ENCODE data around the gene PLLP.

Gene PLLP

GRCh38 chr16:57284209-57284951 lies at the start of gene PLLP:
PLLP (minus strand) TSS chr16:57284672; CDS start chr16:57284540, 132 bp downstream.
- Histone ChIP-seq H3K36me3 (ENCODE audit: control insufficient read depth, insufficient read depth, low read length) (no peaks in the 10 kb centered on the region), H3K4me1 (ENCODE audit: control insufficient read depth, insufficient read depth, low read length) (no peaks in the 10 kb centered on the region), H3K9ac (ENCODE audit: low read length) (no peak within 1 kb of the TSS), H3K27me3 (ENCODE audit: control insufficient read depth, insufficient read depth, low read length) (peaks cover 9% of the 10 kb centered on the region), H3K4me3 (ENCODE audit: low read length) (peak within 1 kb of the TSS; percentile 49), H3K27ac (ENCODE audit: low read depth, low read length) (no peak within 1 kb of the TSS)

- Histone ChIP-seq H3K4me1 (ENCODE audit: control insufficient read depth, insufficient read depth, low read length) (no peaks in the 10 kb centered on the region), H3K4me3 (ENCODE audit: low read length) (no peak overlapping the region), H3K27me3 (ENCODE audit: control insufficient read depth, insufficient read depth, low read length) (no peaks in the 10 kb centered on the region), H3K27ac (ENCODE audit: low read depth, low read length) (no peak overlapping the region), H3K36me3 (ENCODE audit: control insufficient read depth, insufficient read depth, low read length) (no peaks in the 10 kb centered on the region), H3K9ac (ENCODE audit: low read length) (no peak overlapping the region)
Observed at GRCh38 chr16:57333402-57333801, 48.9 kb upstream of the PLLP start.

GRCh38 chr16:57331355-57331754 lies 46.9 kb upstream of the PLLP start:
- Histone ChIP-seq H3K4me1 (ENCODE audit: control insufficient read depth, insufficient read depth, low read length) (no peaks in the 10 kb centered on the region), H3K36me3 (ENCODE audit: control insufficient read depth, insufficient read depth, low read length) (no peaks in the 10 kb centered on the region), H3K27me3 (ENCODE audit: control insufficient read depth, insufficient read depth, low read length) (no peaks in the 10 kb centered on the region), H3K9ac (ENCODE audit: low read length) (no peak overlapping the region), H3K4me3 (ENCODE audit: low read length) (no peak overlapping the region), H3K27ac (ENCODE audit: low read depth, low read length) (no peak overlapping the region)

- no peak overlapping the region for H3K27ac ChIP-seq (ENCODE audit: low read depth, low read length)
- H3K9ac ChIP-seq (ENCODE audit: low read length), result no peak overlapping the region
- no peak overlapping the region for H3K4me3 ChIP-seq (ENCODE audit: low read length)
- H3K36me3 ChIP-seq (ENCODE audit: control insufficient read depth, insufficient read depth, low read length), result no peaks in the 10 kb centered on the region
- H3K27me3 ChIP-seq (ENCODE audit: control insufficient read depth, insufficient read depth, low read length), result no peaks in the 10 kb centered on the region
- H3K4me1 ChIP-seq (ENCODE audit: control insufficient read depth, insufficient read depth, low read length), result no peaks in the 10 kb centered on the region
Observed at GRCh38 chr16:57329718-57330327, 45.4 kb upstream of the PLLP start.

GRCh38 chr16:57325458-57325857 lies 41.0 kb upstream of the PLLP start:
- H3K36me3 ChIP-seq (ENCODE audit: control insufficient read depth, insufficient read depth, low read length), result no peaks in the 10 kb centered on the region
- no peak overlapping the region for H3K4me3 ChIP-seq (ENCODE audit: low read length)
- H3K9ac ChIP-seq (ENCODE audit: low read length), result no peak overlapping the region
- H3K4me1 ChIP-seq (ENCODE audit: control insufficient read depth, insufficient read depth, low read length), result no peaks in the 10 kb centered on the region
- H3K27me3 ChIP-seq (ENCODE audit: control insufficient read depth, insufficient read depth, low read length), result no peaks in the 10 kb centered on the region
- no peak overlapping the region for H3K27ac ChIP-seq (ENCODE audit: low read depth, low read length)

- Histone ChIP-seq H3K4me1 (ENCODE audit: control insufficient read depth, insufficient read depth, low read length) (no peaks in the 10 kb centered on the region), H3K4me3 (ENCODE audit: low read length) (no peak overlapping the region), H3K27ac (ENCODE audit: low read depth, low read length) (no peak overlapping the region), H3K36me3 (ENCODE audit: control insufficient read depth, insufficient read depth, low read length) (no peaks in the 10 kb centered on the region), H3K9ac (ENCODE audit: low read length) (no peak overlapping the region), H3K27me3 (ENCODE audit: control insufficient read depth, insufficient read depth, low read length) (no peaks in the 10 kb centered on the region)
Observed at GRCh38 chr16:57324749-57325148, 40.3 kb upstream of the PLLP start.

- Histone ChIP-seq H3K27me3 (ENCODE audit: control insufficient read depth, insufficient read depth, low read length) (no peaks in the 10 kb centered on the region), H3K36me3 (ENCODE audit: control insufficient read depth, insufficient read depth, low read length) (no peaks in the 10 kb centered on the region), H3K9ac (ENCODE audit: low read length) (no peak overlapping the region), H3K4me3 (ENCODE audit: low read length) (no peak overlapping the region), H3K27ac (ENCODE audit: low read depth, low read length) (no peak overlapping the region), H3K4me1 (ENCODE audit: control insufficient read depth, insufficient read depth, low read length) (no peaks in the 10 kb centered on the region)
Observed at GRCh38 chr16:57319646-57320045, 35.2 kb upstream of the PLLP start.

- H3K4me3 ChIP-seq (ENCODE audit: low read length), result no peak overlapping the region
- H3K9ac ChIP-seq (ENCODE audit: low read length), result no peak overlapping the region
- no peak overlapping the region for H3K27ac ChIP-seq (ENCODE audit: low read depth, low read length)
- no peaks in the 10 kb centered on the region for H3K27me3 ChIP-seq (ENCODE audit: control insufficient read depth, insufficient read depth, low read length)
- H3K36me3 ChIP-seq (ENCODE audit: control insufficient read depth, insufficient read depth, low read length), result no peaks in the 10 kb centered on the region
- H3K4me1 ChIP-seq (ENCODE audit: control insufficient read depth, insufficient read depth, low read length), result no peaks in the 10 kb centered on the region
Observed at GRCh38 chr16:57318240-57318970, 33.9 kb upstream of the PLLP start.

- Histone ChIP-seq H3K27me3 (ENCODE audit: control insufficient read depth, insufficient read depth, low read length) (no peaks in the 10 kb centered on the region), H3K4me3 (ENCODE audit: low read length) (no peak overlapping the region), H3K9ac (ENCODE audit: low read length) (no peak overlapping the region), H3K4me1 (ENCODE audit: control insufficient read depth, insufficient read depth, low read length) (no peaks in the 10 kb centered on the region), H3K27ac (ENCODE audit: low read depth, low read length) (no peak overlapping the region), H3K36me3 (ENCODE audit: control insufficient read depth, insufficient read depth, low read length) (no peaks in the 10 kb centered on the region)
Observed at GRCh38 chr16:57316390-57317017, 32.0 kb upstream of the PLLP start.

GRCh38 chr16:57315416-57315815 lies 30.9 kb upstream of the PLLP start:
- Histone ChIP-seq H3K4me3 (ENCODE audit: low read length) (no peak overlapping the region), H3K27me3 (ENCODE audit: control insufficient read depth, insufficient read depth, low read length) (no peaks in the 10 kb centered on the region), H3K4me1 (ENCODE audit: control insufficient read depth, insufficient read depth, low read length) (no peaks in the 10 kb centered on the region), H3K27ac (ENCODE audit: low read depth, low read length) (no peak overlapping the region), H3K36me3 (ENCODE audit: control insufficient read depth, insufficient read depth, low read length) (no peaks in the 10 kb centered on the region), H3K9ac (ENCODE audit: low read length) (no peak overlapping the region)

GRCh38 chr16:57314161-57314785 lies 29.8 kb upstream of the PLLP start:
- Histone ChIP-seq H3K27me3 (ENCODE audit: control insufficient read depth, insufficient read depth, low read length) (no peaks in the 10 kb centered on the region), H3K9ac (ENCODE audit: low read length) (no peak overlapping the region), H3K4me3 (ENCODE audit: low read length) (no peak overlapping the region), H3K27ac (ENCODE audit: low read depth, low read length) (no peak overlapping the region), H3K36me3 (ENCODE audit: control insufficient read depth, insufficient read depth, low read length) (no peaks in the 10 kb centered on the region), H3K4me1 (ENCODE audit: control insufficient read depth, insufficient read depth, low read length) (no peaks in the 10 kb centered on the region)

GRCh38 chr16:57313509-57313908 lies 29.0 kb upstream of the PLLP start:
- no peak overlapping the region for H3K9ac ChIP-seq (ENCODE audit: low read length)
- no peaks in the 10 kb centered on the region for H3K36me3 ChIP-seq (ENCODE audit: control insufficient read depth, insufficient read depth, low read length)
- H3K27ac ChIP-seq (ENCODE audit: low read depth, low read length), result no peak overlapping the region
- H3K4me1 ChIP-seq (ENCODE audit: control insufficient read depth, insufficient read depth, low read length), result no peaks in the 10 kb centered on the region
- H3K27me3 ChIP-seq (ENCODE audit: control insufficient read depth, insufficient read depth, low read length), result no peaks in the 10 kb centered on the region
- H3K4me3 ChIP-seq (ENCODE audit: low read length), result no peak overlapping the region

Measured in rectal smooth muscle tissue (tissue), 1 donor.